ENCODE measurements around the gene BEST4.

DNA sequence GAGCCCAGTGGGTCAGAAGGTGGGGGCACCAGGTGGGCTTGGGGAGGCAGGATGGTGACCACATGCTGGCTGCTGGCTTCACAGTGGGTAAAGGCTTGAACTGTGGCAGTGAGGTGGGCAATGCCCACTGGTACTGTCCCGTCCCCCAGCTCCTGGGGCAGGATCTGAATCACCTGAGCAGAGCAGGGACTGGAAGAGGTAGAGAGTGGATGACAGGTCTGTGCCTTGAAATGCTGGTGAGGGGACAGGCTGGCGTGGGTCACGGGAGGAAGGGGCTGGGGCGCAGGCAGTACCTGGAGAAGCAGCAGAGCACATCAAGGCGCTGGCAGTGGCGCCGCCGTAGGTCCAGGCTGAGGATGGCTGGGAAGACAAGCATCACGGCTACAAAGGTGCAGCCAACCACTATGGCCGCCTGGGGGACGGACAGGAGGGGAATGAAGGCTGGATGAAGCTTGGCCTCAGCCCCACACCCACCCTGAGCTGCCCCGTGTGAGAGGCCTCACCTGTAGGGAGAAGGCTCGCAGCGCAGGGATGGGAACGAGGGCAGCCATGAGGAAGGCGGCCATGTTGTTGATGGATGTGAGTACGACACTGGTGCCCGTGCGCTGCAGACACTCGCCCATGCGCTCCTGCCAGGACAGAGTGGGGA is 40.2 kb upstream of the BEST4 start:
- TF ChIP-seq, protein P1, sequence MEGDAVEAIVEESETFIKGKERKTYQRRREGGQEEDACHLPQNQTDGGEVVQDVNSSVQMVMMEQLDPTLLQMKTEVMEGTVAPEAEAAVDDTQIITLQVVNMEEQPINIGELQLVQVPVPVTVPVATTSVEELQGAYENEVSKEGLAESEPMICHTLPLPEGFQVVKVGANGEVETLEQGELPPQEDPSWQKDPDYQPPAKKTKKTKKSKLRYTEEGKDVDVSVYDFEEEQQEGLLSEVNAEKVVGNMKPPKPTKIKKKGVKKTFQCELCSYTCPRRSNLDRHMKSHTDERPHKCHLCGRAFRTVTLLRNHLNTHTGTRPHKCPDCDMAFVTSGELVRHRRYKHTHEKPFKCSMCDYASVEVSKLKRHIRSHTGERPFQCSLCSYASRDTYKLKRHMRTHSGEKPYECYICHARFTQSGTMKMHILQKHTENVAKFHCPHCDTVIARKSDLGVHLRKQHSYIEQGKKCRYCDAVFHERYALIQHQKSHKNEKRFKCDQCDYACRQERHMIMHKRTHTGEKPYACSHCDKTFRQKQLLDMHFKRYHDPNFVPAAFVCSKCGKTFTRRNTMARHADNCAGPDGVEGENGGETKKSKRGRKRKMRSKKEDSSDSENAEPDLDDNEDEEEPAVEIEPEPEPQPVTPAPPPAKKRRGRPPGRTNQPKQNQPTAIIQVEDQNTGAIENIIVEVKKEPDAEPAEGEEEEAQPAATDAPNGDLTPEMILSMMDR (IDR thresholded peaks at IDR 0.05; ENCODE audit: poor library complexity, severe bottlenecking), result no peak
- TF ChIP-seq, protein P2, sequence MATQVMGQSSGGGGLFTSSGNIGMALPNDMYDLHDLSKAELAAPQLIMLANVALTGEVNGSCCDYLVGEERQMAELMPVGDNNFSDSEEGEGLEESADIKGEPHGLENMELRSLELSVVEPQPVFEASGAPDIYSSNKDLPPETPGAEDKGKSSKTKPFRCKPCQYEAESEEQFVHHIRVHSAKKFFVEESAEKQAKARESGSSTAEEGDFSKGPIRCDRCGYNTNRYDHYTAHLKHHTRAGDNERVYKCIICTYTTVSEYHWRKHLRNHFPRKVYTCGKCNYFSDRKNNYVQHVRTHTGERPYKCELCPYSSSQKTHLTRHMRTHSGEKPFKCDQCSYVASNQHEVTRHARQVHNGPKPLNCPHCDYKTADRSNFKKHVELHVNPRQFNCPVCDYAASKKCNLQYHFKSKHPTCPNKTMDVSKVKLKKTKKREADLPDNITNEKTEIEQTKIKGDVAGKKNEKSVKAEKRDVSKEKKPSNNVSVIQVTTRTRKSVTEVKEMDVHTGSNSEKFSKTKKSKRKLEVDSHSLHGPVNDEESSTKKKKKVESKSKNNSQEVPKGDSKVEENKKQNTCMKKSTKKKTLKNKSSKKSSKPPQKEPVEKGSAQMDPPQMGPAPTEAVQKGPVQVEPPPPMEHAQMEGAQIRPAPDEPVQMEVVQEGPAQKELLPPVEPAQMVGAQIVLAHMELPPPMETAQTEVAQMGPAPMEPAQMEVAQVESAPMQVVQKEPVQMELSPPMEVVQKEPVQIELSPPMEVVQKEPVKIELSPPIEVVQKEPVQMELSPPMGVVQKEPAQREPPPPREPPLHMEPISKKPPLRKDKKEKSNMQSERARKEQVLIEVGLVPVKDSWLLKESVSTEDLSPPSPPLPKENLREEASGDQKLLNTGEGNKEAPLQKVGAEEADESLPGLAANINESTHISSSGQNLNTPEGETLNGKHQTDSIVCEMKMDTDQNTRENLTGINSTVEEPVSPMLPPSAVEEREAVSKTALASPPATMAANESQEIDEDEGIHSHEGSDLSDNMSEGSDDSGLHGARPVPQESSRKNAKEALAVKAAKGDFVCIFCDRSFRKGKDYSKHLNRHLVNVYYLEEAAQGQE (IDR thresholded peaks at IDR 0.05; ENCODE audit: borderline replicate concordance), result no peak
- TF ChIP-seq MXI1 (conservative IDR thresholded peaks at IDR 0.05; ENCODE audit: poor library complexity, severe bottlenecking) (no peak), RAD21 (conservative IDR thresholded peaks at IDR 0.05) (no peak), SMC3 (conservative IDR thresholded peaks at IDR 0.05; ENCODE audit: poor library complexity) (no peak), EZH2 (IDR thresholded peaks at IDR 0.05; ENCODE audit: borderline replicate concordance, insufficient read depth, low read length, poor library complexity, severe bottlenecking) (no peak), TAF1 (IDR thresholded peaks at IDR 0.05; ENCODE audit: low read depth) (no peak), POLR2AphosphoS5 (IDR thresholded peaks at IDR 0.05) (no peak)

All from neural cell (in vitro differentiated cells).